Gastroesophageal sphincter (tissue), 4 donors: ENCODE measurements around the gene CLEC2B. TPM values are rescaled to one million over a fixed set of nuclear protein-coding genes. Genes with fewer than 3 reads are reported as not detected.
A peak's percentile ranks its signal among the peaks of the same experiment; 100 is the strongest.
"Not testable (repeated sequence)": the region's sequence is repeated elsewhere in the genome, so short reads cannot be mapped to it uniquely, and the experiment has no call there.

Experiments
- ATAC-seq: fragments of 150-250 bp; one replicate; pipeline ENCODE4 v1.9.1; 2016; ENCODE audit warnings: mild to moderate bottlenecking, moderate library complexity
- H3K27ac ChIP-seq, 4 donors: fragments of 200-600 bp; sonication (generic) in 3 of 4; 1 replicate in 3 of 4; 2 replicates in 1 of 4; pipeline ENCODE4 v1.5.1; 2016 to 2019
- H3K27me3 ChIP-seq: fragments of 200-600 bp; sonication (generic); one replicate; pipeline ENCODE4 v1.5.1; 2019
- H3K36me3 ChIP-seq, 2 donors: fragments of 200-600 bp; sonication (generic); one replicate each; pipeline ENCODE4 v1.5.1; 2019; ENCODE audit warnings: control low read depth in 1 of 2
- H3K4me1 ChIP-seq, 3 donors: fragments of 200-600 bp; sonication (generic); 1 replicate in 2 of 3; 2 replicates in 1 of 3; pipeline ENCODE4 v1.5.1; 2016 to 2019; ENCODE audit warnings: control low read depth in 2 of 3
- H3K4me3 ChIP-seq, 2 donors: fragments of 200-600 bp; sonication (generic); one replicate each; pipeline ENCODE4 v1.5.1; 2019; ENCODE audit warnings: mild to moderate bottlenecking in 1 of 2, moderate library complexity in 1 of 2
- H3K9me3 ChIP-seq, 3 donors: fragments of 200-600 bp; sonication (generic); one replicate each; pipeline ENCODE4 v1.5.1; 2017 to 2019; ENCODE audit warnings: control low read depth in 2 of 3
- CTCF ChIP-seq, 4 experiments: fragments of 200-600 bp in 2 of 4; fragments of 450-650 bp in 2 of 4; sonication (generic) in 1 of 4; IDR thresholded peaks; one replicate each; pipeline ENCODE4 v1.5.1; 2017 to 2019; ENCODE audit warnings: antibody characterized with exemption in 4 of 4, mild to moderate bottlenecking in 2 of 4, moderate library complexity in 2 of 4
- EP300 ChIP-seq: sonication (generic); formaldehyde crosslinking; IDR thresholded peaks from one replicate; pipeline ENCODE4 v1.6.1; 2017; ENCODE audit warnings: antibody characterized with exemption, mild to moderate bottlenecking
- POLR2A ChIP-seq, 2 donors: fragments of 450-650 bp; IDR thresholded peaks; one replicate each; pipeline ENCODE4 v1.6.1; 2017; ENCODE audit warnings: antibody characterized with exemption in 2 of 2, mild to moderate bottlenecking in 2 of 2, moderate library complexity in 1 of 2
- POLR2AphosphoS5 ChIP-seq: sonication (generic); formaldehyde crosslinking; IDR thresholded peaks from one replicate; pipeline ENCODE4 v1.6.1; 2017; ENCODE audit warnings: antibody characterized with exemption
- WGBS, 2 donors: methylation state at CpG; one replicate each; pipeline ENCODE4 v1.1.5; 2018; ENCODE audit warnings: low coverage in 1 of 2; 5-methylcytosine and 5-hydroxymethylcytosine counted together
- total RNA-seq, 4 donors: library from RNA; depleted of rRNA; stranded (reverse); fragments of >200 nt; gene quantifications; one replicate each; pipeline ENCODE4 v1.1.0, GENCODE V29; 2016

Gene CLEC2B
- total RNA-seq, 4 donors from 2014 or later: 3.4 to 16.7 (median 8.9) TPM

- 90 to 92% methylated on average over 3 of the region's 3 CpGs for WGBS, 2 donors
- no peaks in the 10 kb centered on the region for H3K27me3 ChIP-seq
- H3K4me1 ChIP-seq: no peaks in the 10 kb centered on the region
- no peak for ATAC-seq
- H3K27ac ChIP-seq: no peak within 1 kb of the TSS
- H3K9me3 ChIP-seq: no peaks in the 10 kb centered on the region
- no peaks in the 10 kb centered on the region for H3K36me3 ChIP-seq
- TF ChIP-seq POLR2A (IDR thresholded peaks at IDR 0.05) (no peak), CTCF (IDR thresholded peaks at IDR 0.05) (no peak), EP300 (no peak), POLR2AphosphoS5 (no peak)
- no peak within 1 kb of the TSS for H3K4me3 ChIP-seq
Measured at GRCh38 chr12:9881246-9881645, 12.1 kb upstream of the CLEC2B start, which contains the start of gene KLRF2. KLRF2 (plus strand) TSS chr12:9881489; CDS start chr12:9881596, 107 bp downstream.

DNA sequence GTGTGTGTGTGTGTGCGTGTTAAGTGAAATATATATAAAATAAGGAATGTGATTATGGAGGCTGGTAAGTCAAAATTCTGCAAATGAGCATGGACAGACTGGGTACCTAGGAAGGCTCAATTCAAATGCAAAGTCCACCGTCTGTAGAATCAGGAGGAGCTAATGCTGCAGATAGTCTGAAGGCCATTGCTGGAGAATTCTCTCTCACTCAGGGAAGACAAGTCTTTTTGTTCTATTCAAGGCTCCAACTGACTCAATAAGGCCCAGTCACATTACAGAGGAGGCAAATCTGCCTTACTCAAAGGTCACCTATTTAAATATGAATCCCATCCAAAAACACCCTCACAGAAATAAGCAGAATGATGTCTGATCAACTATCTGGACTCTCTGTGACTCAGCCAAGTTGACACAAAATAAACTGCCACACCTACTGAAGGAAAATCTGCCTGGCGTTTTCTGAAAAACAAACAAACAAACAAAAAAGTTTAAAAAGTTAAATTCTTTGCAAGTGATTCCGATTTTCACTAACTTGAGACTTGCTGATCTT lies 11.5 kb upstream of the CLEC2B start:
- no peak for ATAC-seq
- no peaks in the 10 kb centered on the region for H3K9me3 ChIP-seq
- no peak overlapping the region for H3K4me3 ChIP-seq
- no peaks in the 10 kb centered on the region for H3K4me1 ChIP-seq
- H3K27me3 ChIP-seq: no peaks in the 10 kb centered on the region
- H3K36me3 ChIP-seq: no peaks in the 10 kb centered on the region
- no peak overlapping the region for H3K27ac ChIP-seq
- TF ChIP-seq EP300 (no peak), POLR2AphosphoS5 (no peak), CTCF (IDR thresholded peaks at IDR 0.05) (no peak), POLR2A (IDR thresholded peaks at IDR 0.05) (no peak)
- 72 to 77% methylated on average over 4 of the region's 4 CpGs for WGBS, 2 donors

DNA sequence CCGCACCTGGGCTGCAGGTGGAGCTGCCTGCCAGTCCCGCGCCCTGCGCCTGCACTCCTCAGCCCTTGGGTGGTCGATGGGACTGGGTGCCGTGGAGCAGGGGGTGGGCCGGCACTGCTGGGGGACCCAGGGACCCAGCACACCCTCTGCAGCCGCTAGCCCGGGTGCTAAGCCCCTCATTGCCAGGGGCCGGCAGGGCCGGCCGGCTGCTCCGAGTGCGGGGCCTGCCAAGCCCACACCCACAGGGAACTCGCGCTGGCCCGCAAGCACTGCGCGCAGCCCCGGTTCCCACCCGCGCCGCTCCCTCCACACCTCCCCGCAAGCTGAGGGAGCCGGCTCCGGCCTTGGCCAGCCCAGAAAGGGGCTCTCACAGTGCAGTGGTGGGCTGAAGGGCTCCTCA lies 7.0 kb upstream of the CLEC2B start:
- not testable (repeated sequence) for H3K27me3 ChIP-seq, ATAC-seq, H3K27ac ChIP-seq, H3K4me3 ChIP-seq, H3K4me1 ChIP-seq, H3K9me3 ChIP-seq, H3K36me3 ChIP-seq
- no CpG with 5 or more reads among the region's 26 CpGs for WGBS, 2 donors

GRCh38 chr12:9872742-9873141 lies 3.6 kb upstream of the CLEC2B start:
- H3K27me3 ChIP-seq: no peaks in the 10 kb centered on the region
- no peak overlapping the region for H3K4me3 ChIP-seq
- no peaks in the 10 kb centered on the region for H3K36me3 ChIP-seq
- no peaks in the 10 kb centered on the region for H3K9me3 ChIP-seq
- WGBS, 2 donors: 65 to 90% methylated on average over 3 to 11 of the region's 11 CpGs
- ATAC-seq: no peak
- TF ChIP-seq POLR2AphosphoS5 (no peak), POLR2A (IDR thresholded peaks at IDR 0.05) (no peak), EP300 (no peak), CTCF (IDR thresholded peaks at IDR 0.05) (no peak)
- H3K4me1 ChIP-seq: no peaks in the 10 kb centered on the region
- no peak overlapping the region for H3K27ac ChIP-seq

GRCh38 chr12:9872162-9872561 lies 3.0 kb upstream of the CLEC2B start:
- Histone ChIP-seq H3K4me1 (no peaks in the 10 kb centered on the region), H3K27me3 (no peaks in the 10 kb centered on the region), H3K4me3 (no peak overlapping the region), H3K9me3 (no peaks in the 10 kb centered on the region), H3K27ac (no peak overlapping the region), H3K36me3 (no peaks in the 10 kb centered on the region)
- WGBS, 2 donors: 89 to 95% methylated on average over 3 of the region's 3 CpGs
- TF ChIP-seq POLR2AphosphoS5 (no peak), EP300 (no peak), POLR2A (IDR thresholded peaks at IDR 0.05) (no peak)
- no peak for ATAC-seq

GRCh38 chr12:9870286-9870866 lies 1.2 kb upstream of the CLEC2B start:
- H3K4me1 ChIP-seq: no peaks in the 10 kb centered on the region
- TF ChIP-seq POLR2AphosphoS5: no peak
- no peak for TF ChIP-seq EP300
- no peak for TF ChIP-seq CTCF (IDR thresholded peaks at IDR 0.05)
- TF ChIP-seq POLR2A (IDR thresholded peaks at IDR 0.05): no peak
- ATAC-seq: no peak
- H3K27ac ChIP-seq: peak overlapping the region; percentile 52 to 76 (median 74)
- no peaks in the 10 kb centered on the region for H3K36me3 ChIP-seq
- no peaks in the 10 kb centered on the region for H3K27me3 ChIP-seq
- no peaks in the 10 kb centered on the region for H3K9me3 ChIP-seq
- 57 to 66% methylated on average over 2 of the region's 2 CpGs for WGBS, 2 donors
- peak overlapping the region; percentile 42 to 64 for H3K4me3 ChIP-seq
